Measurements from ENCODE around the gene SEMA6D. TPM values are rescaled to one million over a fixed set of nuclear protein-coding genes. Genes with fewer than 3 reads are reported as not detected.

SEMA6D gene
- total RNA-seq, 1 experiment from 2014 or later = 0.03 TPM

DNA sequence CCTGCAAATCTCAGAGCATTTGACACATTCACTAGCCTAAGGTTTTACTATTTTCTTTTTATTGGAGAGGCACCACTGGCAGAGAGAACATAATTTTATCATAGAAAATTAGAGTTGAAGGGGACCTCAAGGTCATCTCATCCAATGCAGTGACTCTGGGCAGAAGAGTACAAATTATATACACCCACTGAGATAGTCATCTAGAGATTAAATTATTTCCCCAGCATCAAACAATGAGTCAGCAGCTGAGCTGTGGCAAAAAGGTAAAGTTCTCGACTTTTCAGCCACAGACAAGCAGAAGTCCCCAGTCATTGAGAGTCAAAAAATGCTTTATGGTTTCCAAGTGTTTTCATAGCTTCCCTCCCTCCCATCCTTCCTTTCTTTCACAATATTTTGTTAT is 39.3 kb upstream of the SEMA6D start:
- DNase-seq (ENCODE audit: low read depth, low spot score) (no peak), ATAC-seq (no peak)
- CTCF ChIA-PET = no interaction called here
- Histone ChIP-seq H3K4me1 (ENCODE audit: control insufficient read depth, insufficient read depth, low read length) (no peaks in the 10 kb centered on the region), H3K27me3 (ENCODE audit: control insufficient read depth, insufficient read depth, low read length) (no peaks in the 10 kb centered on the region), H3K9me3 (ENCODE audit: control insufficient read depth, insufficient read depth, low read depth, low read length) (no peaks in the 10 kb centered on the region), H3K36me3 (ENCODE audit: control insufficient read depth, insufficient read depth, low read length) (no peaks in the 10 kb centered on the region), H3K4me3 (ENCODE audit: low read depth in 2 of 2, low read length in 2 of 2) (no peak overlapping the region), H3K27ac (ENCODE audit: low read length) (no peak overlapping the region)
- POLR2A ChIA-PET = no interaction called here
- intact Hi-C loops (cut with micrococcal nuclease; ENCODE audit: unreplicated experiment) (no loop called here), in situ Hi-C loops (cut with HindIII; ENCODE audit: low pct_unique_long_range_greater_than_20kb, low sequenced_read_pairs) (no loop called here)
- no TSS peak for BruUV-seq (replicated peaks)
- no peak for TF ChIP-seq REST (IDR thresholded peaks at IDR 0.05; ENCODE audit: insufficient read depth in 1 of 2, low read depth in 2 of 2, low read length in 1 of 2)
- no peak for TF ChIP-seq TCF7L2 (IDR thresholded peaks at IDR 0.05; ENCODE audit: low read depth, low read length)
- TF ChIP-seq POLR2AphosphoS5 (IDR thresholded peaks at IDR 0.05; ENCODE audit: low read depth, low read length) = no peak
- no peak for TF ChIP-seq SIN3A (IDR thresholded peaks at IDR 0.05; ENCODE audit: borderline replicate concordance, insufficient read depth, low read depth, low read length)
- TF ChIP-seq CTCF (IDR thresholded peaks at IDR 0.05) = no peak

DNA sequence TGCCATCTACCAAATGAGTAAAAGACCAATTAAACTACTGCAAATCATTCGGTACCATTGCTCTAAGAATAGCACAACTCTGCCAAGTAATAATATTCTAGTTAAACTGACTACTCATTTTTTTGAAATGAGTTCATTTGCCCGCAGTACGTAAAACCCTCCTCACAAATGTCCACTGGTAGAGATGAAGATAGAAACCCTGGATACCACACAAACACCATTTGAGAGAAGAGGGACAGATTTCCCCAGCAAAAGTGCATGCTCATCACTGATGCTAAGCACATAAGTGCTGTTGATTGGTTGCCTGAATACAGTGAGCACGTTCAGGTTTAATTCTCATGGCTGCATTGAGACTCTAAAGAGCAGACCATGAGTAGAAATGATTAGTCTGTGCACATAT is 34.6 kb upstream of the SEMA6D start:
- no peak overlapping the region for H3K27ac ChIP-seq (ENCODE audit: low read length)
- in situ Hi-C loops (cut with HindIII; ENCODE audit: low pct_unique_long_range_greater_than_20kb, low sequenced_read_pairs) (no loop called here), intact Hi-C loops (cut with micrococcal nuclease; ENCODE audit: unreplicated experiment) (no loop called here)
- BruUV-seq (replicated peaks) = no TSS peak
- no peaks in the 10 kb centered on the region for H3K27me3 ChIP-seq (ENCODE audit: control insufficient read depth, insufficient read depth, low read length)
- no peak overlapping the region for H3K4me3 ChIP-seq (ENCODE audit: low read depth in 2 of 2, low read length in 2 of 2)
- TF ChIP-seq TCF7L2 (IDR thresholded peaks at IDR 0.05; ENCODE audit: low read depth, low read length) (no peak), SIN3A (IDR thresholded peaks at IDR 0.05; ENCODE audit: borderline replicate concordance, insufficient read depth, low read depth, low read length) (no peak), POLR2AphosphoS5 (IDR thresholded peaks at IDR 0.05; ENCODE audit: low read depth, low read length) (no peak), CTCF (IDR thresholded peaks at IDR 0.05) (no peak), REST (IDR thresholded peaks at IDR 0.05; ENCODE audit: insufficient read depth in 1 of 2, low read depth in 2 of 2, low read length in 1 of 2) (no peak)
- no peak for DNase-seq (ENCODE audit: low read depth, low spot score)
- H3K9me3 ChIP-seq (ENCODE audit: control insufficient read depth, insufficient read depth, low read depth, low read length) = no peaks in the 10 kb centered on the region
- ChIA-PET CTCF (no interaction called here), POLR2A (no interaction called here)
- ATAC-seq = no peak
- no peaks in the 10 kb centered on the region for H3K36me3 ChIP-seq (ENCODE audit: control insufficient read depth, insufficient read depth, low read length)
- no peaks in the 10 kb centered on the region for H3K4me1 ChIP-seq (ENCODE audit: control insufficient read depth, insufficient read depth, low read length)

All from Panc1 (cell line).